Activated CD4-positive, alpha-beta T cell treated with anti-CD3 and anti-CD28 coated beads, Interleukin-2, amount 10 ng/mL, durations not matched to agents 7 days and 5 days (primary cell): ENCODE results near the gene FIBP. TPM values are rescaled to one million over a fixed set of nuclear protein-coding genes. Genes with fewer than 3 reads are reported as not detected.

Source experiments
- CTCF ChIA-PET: fragments of 350-600 bp; sonication (Branson Sonifier 250); formaldehyde crosslinking; loops from one replicate; lab custom pipeline; 2021; ENCODE audit warnings: antibody characterized with exemption; lab: Charles Lee
- POLR2A ChIA-PET: fragments of 350-600 bp; sonication (Branson Sonifier 250); formaldehyde crosslinking; loops from one replicate; lab custom pipeline; 2021; ENCODE audit warnings: antibody characterized with exemption; lab: Charles Lee
- DNase-seq: peaks from one replicate; pipeline ENCODE4 v3.0.0-alpha.2; 2020
- H3K27ac Mint-ChIP-seq: one replicate; pipeline ENCODE4 v1.8.0; 2021; ENCODE audit warnings: mild to moderate bottlenecking, moderate library complexity, mixed read lengths
- H3K27me3 Mint-ChIP-seq: one replicate; pipeline ENCODE4 v1.8.0; 2021; ENCODE audit warnings: mixed read lengths
- H3K36me3 Mint-ChIP-seq: one replicate; pipeline ENCODE4 v1.8.0; 2021; ENCODE audit warnings: low read depth, mixed read lengths
- H3K4me1 Mint-ChIP-seq: one replicate; pipeline ENCODE4 v1.8.0; 2021; ENCODE audit warnings: mixed read lengths
- H3K4me3 Mint-ChIP-seq: one replicate; pipeline ENCODE4 v1.8.0; 2021; ENCODE audit warnings: mild to moderate bottlenecking, moderate library complexity, mixed read lengths
- H3K9me3 Mint-ChIP-seq: one replicate; pipeline ENCODE4 v1.8.0; 2021; ENCODE audit warnings: mixed read lengths
- total RNA-seq, 2 experiments: library from RNA; stranded (reverse); gene quantifications; one replicate each; pipeline ENCODE4 v1.2.3, GENCODE V29; 2021

Gene FIBP
- total RNA-seq, 2 experiments from 2014 or later = 94.7 to 112 TPM

- ChIA-PET POLR2A (no interaction called here), CTCF (interaction anchor here (24.0 kb wide), 1 partner anchor 19 kb away, joined by 340 read pairs; the partner anchor contains the start of genes CCDC85B and FIBP)
- Mint-ChIP-seq H3K4me3 (no peak overlapping the region), H3K4me1 (peaks cover 12% of the 10 kb centered on the region), H3K27me3 (peaks cover 15% of the 10 kb centered on the region), H3K27ac (no peak overlapping the region), H3K9me3 (no peaks in the 10 kb centered on the region), H3K36me3 (no peaks in the 10 kb centered on the region)
- DNase-seq = no peak
Observed at GRCh38 chr11:65907878-65908277, 19.6 kb upstream of the FIBP start.

- no peak overlapping the region for H3K27ac Mint-ChIP-seq
Observed at GRCh38 chr11:65906602-65907001, 18.3 kb upstream of the FIBP start.

GRCh38 chr11:65903715-65904114 lies 15.4 kb upstream of the FIBP start:
- H3K27me3 Mint-ChIP-seq = peaks cover 19% of the 10 kb centered on the region
- no peaks in the 10 kb centered on the region for H3K9me3 Mint-ChIP-seq
- no peak overlapping the region for H3K27ac Mint-ChIP-seq
- H3K36me3 Mint-ChIP-seq = no peaks in the 10 kb centered on the region
- H3K4me3 Mint-ChIP-seq = no peak overlapping the region
- no peak for DNase-seq
- peaks cover 19% of the 10 kb centered on the region for H3K4me1 Mint-ChIP-seq
- ChIA-PET POLR2A (no interaction called here), CTCF (interaction anchor here (1.1 to 24.0 kb wide), 3 partner anchors 15 to 192 kb away, joined by 3 to 340 read pairs (median 8); partner anchors contain the start of genes CCDC85B, FIBP and KAT5)

More at GRCh38 chr11:65906602-65907001, 18.3 kb upstream of the FIBP start:
- Mint-ChIP-seq H3K36me3 (no peaks in the 10 kb centered on the region), H3K4me3 (no peak overlapping the region), H3K27me3 (peaks cover 19% of the 10 kb centered on the region), H3K9me3 (no peaks in the 10 kb centered on the region), H3K4me1 (peaks cover 15% of the 10 kb centered on the region)
- ChIA-PET POLR2A (no interaction called here), CTCF (interaction anchor here (0.6 to 24.0 kb wide), 5 partner anchors 8 to 1440 kb away, joined by 3 to 340 read pairs (median 4); partner anchors contain the start of genes CCDC85B and FIBP)
- no peak for DNase-seq

- no peak for DNase-seq
- Mint-ChIP-seq H3K4me1 (peaks cover 19% of the 10 kb centered on the region), H3K4me3 (no peak overlapping the region), H3K27me3 (peaks cover 19% of the 10 kb centered on the region), H3K27ac (no peak overlapping the region), H3K36me3 (no peaks in the 10 kb centered on the region), H3K9me3 (no peaks in the 10 kb centered on the region)
- POLR2A ChIA-PET = no interaction called here
- CTCF ChIA-PET = interaction anchor here (1.0 to 24.0 kb wide), 5 partner anchors 14 to 265 kb away, joined by 3 to 340 read pairs (median 3); partner anchors contain the start of genes CCDC85B, FIBP, KAT5 and SIPA1
Observed at GRCh38 chr11:65903068-65903481, 14.8 kb upstream of the FIBP start.

GRCh38 chr11:65900899-65901180 lies 12.6 kb upstream of the FIBP start:
- Mint-ChIP-seq H3K9me3 (no peaks in the 10 kb centered on the region), H3K36me3 (no peaks in the 10 kb centered on the region), H3K27ac (peak overlapping the region; percentile 68), H3K4me3 (peak overlapping the region; percentile 56), H3K27me3 (peaks cover 12% of the 10 kb centered on the region), H3K4me1 (peaks cover 28% of the 10 kb centered on the region)
- DNase-seq = no peak
- ChIA-PET CTCF (interaction anchor here (0.7 to 24.0 kb wide), 11 partner anchors 8 to 189 kb away, joined by 3 to 340 read pairs (median 5); partner anchors contain the start of genes CCDC85B, FIBP and KAT5), POLR2A (interaction anchor here (0.6 to 0.9 kb wide), 2 partner anchors 11 to 12 kb away, joined by 3 to 5 read pairs; partner anchors contain the start of genes CCDC85B and FIBP)

GRCh38 chr11:65900125-65900898 lies 12.0 kb upstream of the FIBP start, which contains the start of gene FOSL1:
FOSL1 (minus strand) TSS chr11:65900388; CDS start chr11:65900339, 49 bp downstream.
- Mint-ChIP-seq H3K27ac (peak within 1 kb of the TSS; percentile 75), H3K36me3 (no peaks in the 10 kb centered on the region), H3K9me3 (no peaks in the 10 kb centered on the region), H3K4me1 (peaks cover 33% of the 10 kb centered on the region), H3K27me3 (peaks cover 11% of the 10 kb centered on the region), H3K4me3 (peak within 1 kb of the TSS; percentile 63)
- ChIA-PET CTCF (interaction anchor here (0.7 to 24.0 kb wide), 9 partner anchors 9 to 81 kb away, joined by 3 to 340 read pairs (median 5); partner anchors contain the start of genes CCDC85B and FIBP), POLR2A (interaction anchor here (0.6 to 0.9 kb wide), 2 partner anchors 10 to 12 kb away, joined by 3 to 5 read pairs; partner anchors contain the start of genes CCDC85B and FIBP)
- peak; percentile 93 for DNase-seq

GRCh38 chr11:65899356-65900124 lies 11.3 kb upstream of the FIBP start:
- H3K9me3 Mint-ChIP-seq = no peaks in the 10 kb centered on the region
- H3K4me3 Mint-ChIP-seq = peak overlapping the region; percentile 63
- H3K27me3 Mint-ChIP-seq = peaks cover 11% of the 10 kb centered on the region
- H3K4me1 Mint-ChIP-seq = peaks cover 36% of the 10 kb centered on the region
- peak; percentile 49 for DNase-seq
- H3K27ac Mint-ChIP-seq = peak overlapping the region; percentile 75
- no peaks in the 10 kb centered on the region for H3K36me3 Mint-ChIP-seq
- CTCF ChIA-PET = interaction anchor here (1.3 to 24.2 kb wide), 4 partner anchors 11 to 48 kb away, joined by 3 to 590 read pairs (median 172); partner anchors contain the start of genes CCDC85B, CFL1, CTSW and EFEMP2
- POLR2A ChIA-PET = no interaction called here

- peak overlapping the region; percentile 62 for H3K27ac Mint-ChIP-seq
- peaks cover 8% of the 10 kb centered on the region for H3K27me3 Mint-ChIP-seq
- DNase-seq = no peak
- peaks cover 42% of the 10 kb centered on the region for H3K4me1 Mint-ChIP-seq
- ChIA-PET POLR2A (no interaction called here), CTCF (interaction anchor here (0.9 to 24.2 kb wide), 4 partner anchors 10 to 47 kb away, joined by 3 to 590 read pairs (median 172); partner anchors contain the start of genes CCDC85B, CFL1, CTSW and EFEMP2)
- H3K4me3 Mint-ChIP-seq = peak overlapping the region; percentile 69
- no peaks in the 10 kb centered on the region for H3K36me3 Mint-ChIP-seq
- H3K9me3 Mint-ChIP-seq = no peaks in the 10 kb centered on the region
Observed at GRCh38 chr11:65898656-65899355, 10.5 kb upstream of the FIBP start.

GRCh38 chr11:65897020-65897471 lies 8.8 kb upstream of the FIBP start:
- H3K27ac Mint-ChIP-seq = peak overlapping the region; percentile 41
- H3K27me3 Mint-ChIP-seq = peaks cover under 1% of the 10 kb centered on the region
- peaks cover 55% of the 10 kb centered on the region for H3K4me1 Mint-ChIP-seq
- POLR2A ChIA-PET = no interaction called here
- peaks cover 5% of the 10 kb centered on the region for H3K36me3 Mint-ChIP-seq
- CTCF ChIA-PET = interaction anchor here (24.0 to 24.2 kb wide), 2 partner anchors 8 to 27 kb away, joined by 340 to 590 read pairs; partner anchors contain the start of genes CCDC85B, CFL1, CTSW and EFEMP2
- H3K4me3 Mint-ChIP-seq = no peak overlapping the region
- no peaks in the 10 kb centered on the region for H3K9me3 Mint-ChIP-seq
- DNase-seq = no peak

- Mint-ChIP-seq H3K4me3 (no peak overlapping the region), H3K9me3 (no peaks in the 10 kb centered on the region), H3K36me3 (peaks cover 5% of the 10 kb centered on the region), H3K27ac (peak overlapping the region; percentile 6), H3K27me3 (no peaks in the 10 kb centered on the region), H3K4me1 (peaks cover 53% of the 10 kb centered on the region)
- ChIA-PET CTCF (interaction anchor here (1.1 to 24.2 kb wide), 3 partner anchors 7 to 27 kb away, joined by 6 to 590 read pairs (median 340); partner anchors contain the start of genes CCDC85B, CFL1, CTSW and EFEMP2), POLR2A (no interaction called here)
- DNase-seq = no peak
Observed at GRCh38 chr11:65896034-65896999, 8.0 kb upstream of the FIBP start.
